Sigmoid colon (tissue), 7 donors: Measurements from ENCODE around the gene INF2. TPM values are rescaled to one million over a fixed set of nuclear protein-coding genes. Genes with fewer than 3 reads are reported as not detected.

Source experiments
- DNase-seq: peaks from one replicate; pipeline ENCODE4 v3.0.0-alpha.2; 2019
- H3K27ac ChIP-seq, 4 donors: fragments of 200-600 bp; sonication (generic); one replicate each; pipeline ENCODE4 v1.5.1; 2016 to 2019; ENCODE audit warnings: mild to moderate bottlenecking in 1 of 4
- H3K27me3 ChIP-seq, 3 donors: fragments of 200-600 bp; sonication (generic); one replicate each; pipeline ENCODE4 v1.5.1; 2019; ENCODE audit warnings: mild to moderate bottlenecking in 1 of 3
- H3K36me3 ChIP-seq, 4 donors: fragments of 200-600 bp; sonication (generic); one replicate each; pipeline ENCODE4 v1.5.1; 2016 to 2019
- H3K4me1 ChIP-seq, 4 donors: fragments of 200-600 bp; sonication (generic); one replicate each; pipeline ENCODE4 v1.5.1; 2017 to 2019
- H3K4me3 ChIP-seq, 4 donors: fragments of 200-600 bp; sonication (generic); one replicate each; pipeline ENCODE4 v1.5.1; 2017 to 2019; ENCODE audit warnings: mild to moderate bottlenecking in 2 of 4, moderate library complexity in 1 of 4
- H3K9me3 ChIP-seq, 4 donors: fragments of 200-600 bp in 3 of 4; sonication (generic) in 3 of 4; one replicate each; pipeline versions ENCODE4 v1.5.1 to v1.6.1; 2013 to 2019
- CTCF ChIP-seq, 4 experiments: fragments of 450-650 bp in 3 of 4; fragments of 200-600 bp in 1 of 4; IDR thresholded peaks; one replicate each; pipeline ENCODE4 v1.5.1; 2016 to 2019; ENCODE audit warnings: antibody characterized with exemption in 4 of 4, mild to moderate bottlenecking in 3 of 4, moderate library complexity in 2 of 4
- EP300 ChIP-seq, 4 donors: sonication (generic); formaldehyde crosslinking; IDR thresholded peaks; one replicate each; pipeline ENCODE4 v1.6.1; 2017; ENCODE audit warnings: antibody characterized with exemption in 4 of 4
- POLR2A ChIP-seq, 2 donors: fragments of 450-650 bp; IDR thresholded peaks; one replicate each; pipeline ENCODE4 v1.6.1; 2016; ENCODE audit warnings: antibody characterized with exemption in 2 of 2, mild to moderate bottlenecking in 2 of 2, moderate library complexity in 2 of 2
- POLR2AphosphoS5 ChIP-seq, 4 donors: sonication (generic); formaldehyde crosslinking; IDR thresholded peaks; one replicate each; pipeline ENCODE4 v1.6.1; 2017; ENCODE audit warnings: antibody characterized with exemption in 4 of 4
- WGBS, 2 donors: extraction: QIAGEN DNeasy Blood & Tissue Kit; methylation state at CpG; one replicate each; pipeline ENCODE4 v1.1.7; 2013; 5-methylcytosine and 5-hydroxymethylcytosine counted together
- intact Hi-C: fragments of 100-400 bp; cut with DNase I; formaldehyde crosslinking; loops from one replicate; pipeline ENCODE4 v1.15.1; 2023
- polyA plus RNA-seq, 3 donors: library from polyadenylated mRNA; stranded (reverse); fragments of 200-250 nt; gene quantifications; one replicate each; pipeline ENCODE4 v1.2.3, GENCODE V29; 2013
- total RNA-seq, 4 donors: library from RNA; depleted of rRNA; stranded (reverse); fragments of >200 nt; gene quantifications; one replicate each; pipeline ENCODE4 v1.1.0, GENCODE V29; 2016
- donor health status: healthy with polysubstance abuse.
- donor health status: Bipolar disorder and iron deficiency.
- donor health status: healthy.

INF2 gene
- total and polyA plus RNA-seq, 7 donors = 26.3 to 169 (median 67.0) TPM

DNA sequence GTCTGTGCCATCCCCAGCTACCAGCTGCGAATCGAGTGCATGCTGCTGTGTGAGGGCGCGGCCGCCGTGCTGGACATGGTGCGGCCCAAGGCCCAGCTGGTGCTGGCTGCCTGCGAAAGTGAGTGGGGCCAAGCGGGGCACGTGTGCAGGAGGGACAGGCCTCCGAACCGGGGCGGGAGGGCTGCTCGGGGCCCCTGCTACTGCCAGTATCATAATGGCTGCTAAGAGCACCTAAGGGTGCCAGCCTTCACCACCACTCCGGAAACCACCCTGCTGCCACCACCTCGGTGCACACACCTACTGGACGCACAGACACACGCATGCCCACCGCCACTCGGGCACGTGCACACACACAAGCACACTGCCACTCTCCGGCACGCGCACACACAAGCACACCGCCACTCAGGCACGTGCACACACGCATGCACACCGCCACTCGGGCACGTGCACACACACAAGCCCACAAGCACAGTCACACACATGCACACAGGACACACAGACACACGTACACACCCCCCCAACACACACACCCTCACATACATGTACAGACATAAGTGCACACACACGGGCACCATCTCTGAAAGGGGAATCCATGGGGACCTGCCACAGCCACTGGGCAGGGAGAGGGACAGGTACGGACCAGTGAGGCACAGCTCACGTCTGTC is 20.8 kb downstream of the INF2 start:
- Histone ChIP-seq H3K9me3 (no peaks in the 10 kb centered on the region), H3K27me3 (no peaks in the 10 kb centered on the region), H3K36me3 (peaks cover 44 to 68% (median 59%) of the 10 kb centered on the region in 4 donors), H3K4me3 (no peak overlapping the region), H3K27ac (no peak overlapping the region), H3K4me1 (peaks cover 0 to 22% (median 12%) of the 10 kb centered on the region in 4 donors)
- 93 to 94% methylated on average over 34 of the region's 34 CpGs for WGBS, 2 donors
- no peak for TF ChIP-seq CTCF (IDR thresholded peaks at IDR 0.05)
- TF ChIP-seq POLR2A (IDR thresholded peaks at IDR 0.05) = no peak
- no peak for TF ChIP-seq EP300 (IDR thresholded peaks at IDR 0.05)
- TF ChIP-seq POLR2AphosphoS5 (IDR thresholded peaks at IDR 0.05) = no peak
- intact Hi-C loops = no loop called here
- DNase-seq = no peak

GRCh38 chr14:104712881-104713734 is 23.7 kb downstream of the INF2 start:
- H3K36me3 ChIP-seq = peaks cover 44 to 71% (median 62%) of the 10 kb centered on the region in 4 donors
- no peak for DNase-seq
- intact Hi-C loops = no loop called here
- peaks cover 0 to 16% (median 12%) of the 10 kb centered on the region in 4 donors for H3K4me1 ChIP-seq
- WGBS, 2 donors = 88 to 92% methylated on average over 40 of the region's 40 CpGs
- no peak for TF ChIP-seq EP300 (IDR thresholded peaks at IDR 0.05)
- TF ChIP-seq POLR2A (IDR thresholded peaks at IDR 0.05) = no peak
- TF ChIP-seq CTCF (IDR thresholded peaks at IDR 0.05) = no peak
- TF ChIP-seq POLR2AphosphoS5 (IDR thresholded peaks at IDR 0.05) = no peak
- no peak overlapping the region for H3K27ac ChIP-seq
- no peak overlapping the region for H3K4me3 ChIP-seq
- no peaks in the 10 kb centered on the region for H3K9me3 ChIP-seq
- no peaks in the 10 kb centered on the region for H3K27me3 ChIP-seq

DNA sequence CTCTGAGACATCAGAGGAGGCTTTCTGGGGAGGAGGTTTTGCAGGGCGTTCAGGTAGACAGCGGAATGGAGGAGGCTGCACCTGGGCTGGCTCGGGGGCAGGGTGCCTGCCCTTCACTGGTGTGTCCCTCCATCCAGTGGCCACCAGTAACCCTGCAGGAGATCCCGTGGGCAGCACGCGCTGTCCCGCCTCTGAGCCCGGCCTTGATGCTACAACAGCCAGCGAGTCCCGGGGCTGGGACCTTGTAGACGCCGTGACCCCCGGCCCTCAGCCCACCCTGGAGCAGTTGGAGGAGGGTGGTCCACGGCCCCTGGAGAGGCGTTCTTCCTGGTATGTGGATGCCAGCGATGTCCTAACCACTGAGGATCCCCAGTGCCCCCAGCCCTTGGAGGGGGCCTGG is 24.6 kb downstream of the INF2 start:
- no peak for DNase-seq
- Histone ChIP-seq H3K27ac (no peak overlapping the region), H3K36me3 (peaks cover 44 to 77% (median 66%) of the 10 kb centered on the region in 4 donors), H3K4me1 (peaks cover 0 to 7% (median 2%) of the 10 kb centered on the region in 4 donors), H3K27me3 (no peaks in the 10 kb centered on the region), H3K9me3 (no peaks in the 10 kb centered on the region), H3K4me3 (no peak overlapping the region)
- intact Hi-C loops = no loop called here
- TF ChIP-seq POLR2A (IDR thresholded peaks at IDR 0.05) (no peak), EP300 (IDR thresholded peaks at IDR 0.05) (no peak), POLR2AphosphoS5 (IDR thresholded peaks at IDR 0.05) (no peak), CTCF (IDR thresholded peaks at IDR 0.05) (no peak)
- 92 to 96% methylated on average over 16 of the region's 16 CpGs for WGBS, 2 donors

DNA sequence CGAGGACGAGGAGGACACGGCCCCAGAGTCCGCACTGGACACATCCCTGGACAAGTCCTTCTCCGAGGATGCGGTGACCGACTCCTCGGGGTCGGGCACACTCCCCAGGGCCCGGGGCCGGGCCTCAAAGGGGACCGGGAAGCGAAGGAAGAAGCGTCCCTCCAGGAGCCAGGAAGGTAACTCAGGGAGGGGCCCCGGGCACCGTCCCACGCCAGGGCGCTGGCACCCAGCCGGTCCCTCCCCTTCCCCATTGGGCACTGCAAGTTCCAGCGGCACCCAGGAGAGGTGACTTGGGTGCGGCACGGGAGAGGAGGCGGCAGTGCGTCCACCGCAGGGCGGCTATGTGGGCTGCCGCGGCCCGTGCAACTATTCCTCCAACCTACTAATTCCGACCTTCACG is 25.3 kb downstream of the INF2 start:
- Histone ChIP-seq H3K36me3 (peaks cover 44 to 83% (median 68%) of the 10 kb centered on the region in 4 donors), H3K9me3 (no peaks in the 10 kb centered on the region), H3K27ac (no peak overlapping the region), H3K4me1 (peaks cover 0 to under 1% (median 0%) of the 10 kb centered on the region in 4 donors), H3K4me3 (no peak overlapping the region), H3K27me3 (no peaks in the 10 kb centered on the region)
- TF ChIP-seq EP300 (IDR thresholded peaks at IDR 0.05) (no peak), POLR2AphosphoS5 (IDR thresholded peaks at IDR 0.05) (no peak), CTCF (IDR thresholded peaks at IDR 0.05) (no peak), POLR2A (IDR thresholded peaks at IDR 0.05) (no peak)
- DNase-seq = no peak
- intact Hi-C loops = no loop called here
- 95 to 96% methylated on average over 31 of the region's 31 CpGs for WGBS, 2 donors
